Lung microvascular endothelial cell (primary cell): ENCODE measurements around the gene TTC23L. TPM values are rescaled to one million over a fixed set of nuclear protein-coding genes. Genes with fewer than 3 reads are reported as not detected.
A peak's percentile ranks its signal among the peaks of the same experiment; 100 is the strongest.
"Not testable (repeated sequence)": the region's sequence is repeated elsewhere in the genome, so short reads cannot be mapped to it uniquely, and the experiment has no call there.

Experiments
- DNase-seq, 2 donors: peaks; one replicate each; pipeline versions ENCODE4 v3.0.0 to v3.0.0-alpha.2; 2010; ENCODE audit warnings: low read depth in 2 of 2
- total RNA-seq: library from RNA; depleted of rRNA; stranded (reverse); fragments of >200 nt; gene quantifications from 2 replicates; pipeline ENCODE4 v1.2.1, GENCODE V29; 2014

TTC23L gene
- total RNA-seq, 1 donor from 2014 or later, result not detected

DNA sequence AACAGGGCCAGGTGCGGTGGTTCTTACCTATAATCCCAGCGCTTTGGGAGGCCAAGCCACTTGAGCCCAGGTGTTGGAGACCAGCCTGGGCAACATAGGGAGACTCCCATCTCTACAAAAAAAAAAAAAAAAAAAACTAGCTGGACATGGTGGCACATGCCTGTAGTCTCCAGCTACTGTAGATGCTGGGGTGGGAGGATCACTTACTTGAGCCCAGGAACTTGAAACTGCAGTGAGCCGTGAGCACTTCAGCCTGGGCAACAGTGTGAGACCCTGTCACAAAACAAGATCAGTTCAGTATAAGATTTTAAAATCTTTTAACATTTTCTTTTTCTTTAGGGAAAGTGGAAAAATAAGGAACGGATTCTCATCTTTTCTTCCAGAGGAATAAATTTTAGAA, 79.1 kb downstream of the TTC23L start:
- no peak for DNase-seq

DNA sequence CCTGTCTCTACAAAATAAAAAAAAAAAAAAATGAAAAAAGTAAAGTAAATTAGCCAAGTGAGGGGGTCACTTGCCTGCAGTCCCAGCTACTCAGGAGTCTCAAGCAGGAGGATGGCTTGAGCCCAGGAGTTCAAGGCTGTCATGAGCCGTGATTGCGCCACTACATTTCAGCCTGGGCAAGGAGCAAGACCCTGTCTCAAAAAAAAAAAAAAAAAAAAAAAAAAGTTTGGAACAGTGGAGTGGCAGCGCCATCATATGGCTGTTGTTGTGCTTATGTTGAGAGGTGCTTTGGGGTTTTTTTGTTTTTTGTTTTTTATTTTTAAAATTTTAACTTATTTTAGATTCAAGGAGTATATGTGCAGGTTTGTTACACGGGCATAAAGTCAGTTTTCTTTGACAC, 80.1 kb downstream of the TTC23L start:
- DNase-seq, result peak in 1 of 2 donors; percentile 6

DNA sequence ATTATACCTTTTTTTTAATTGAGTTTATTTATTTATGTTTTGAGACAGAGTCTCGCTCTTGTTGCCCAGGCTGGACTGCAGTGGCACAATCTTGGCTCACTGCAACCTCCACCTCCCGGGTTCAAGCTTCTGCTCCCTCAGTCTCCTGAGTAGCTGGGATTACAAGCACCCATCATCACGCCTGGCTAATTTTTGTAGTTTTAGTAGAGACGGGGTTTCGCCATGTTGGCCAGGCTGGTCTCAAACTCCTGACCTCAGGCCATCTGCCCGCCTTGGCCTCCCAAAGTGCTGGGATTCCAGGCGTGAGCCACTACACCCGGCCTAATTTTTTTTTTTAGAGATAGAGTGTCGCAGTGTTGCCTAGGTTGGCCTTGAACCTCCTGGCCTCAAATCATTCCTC, 84.3 kb downstream of the TTC23L start:
- not testable (repeated sequence) for DNase-seq

DNA sequence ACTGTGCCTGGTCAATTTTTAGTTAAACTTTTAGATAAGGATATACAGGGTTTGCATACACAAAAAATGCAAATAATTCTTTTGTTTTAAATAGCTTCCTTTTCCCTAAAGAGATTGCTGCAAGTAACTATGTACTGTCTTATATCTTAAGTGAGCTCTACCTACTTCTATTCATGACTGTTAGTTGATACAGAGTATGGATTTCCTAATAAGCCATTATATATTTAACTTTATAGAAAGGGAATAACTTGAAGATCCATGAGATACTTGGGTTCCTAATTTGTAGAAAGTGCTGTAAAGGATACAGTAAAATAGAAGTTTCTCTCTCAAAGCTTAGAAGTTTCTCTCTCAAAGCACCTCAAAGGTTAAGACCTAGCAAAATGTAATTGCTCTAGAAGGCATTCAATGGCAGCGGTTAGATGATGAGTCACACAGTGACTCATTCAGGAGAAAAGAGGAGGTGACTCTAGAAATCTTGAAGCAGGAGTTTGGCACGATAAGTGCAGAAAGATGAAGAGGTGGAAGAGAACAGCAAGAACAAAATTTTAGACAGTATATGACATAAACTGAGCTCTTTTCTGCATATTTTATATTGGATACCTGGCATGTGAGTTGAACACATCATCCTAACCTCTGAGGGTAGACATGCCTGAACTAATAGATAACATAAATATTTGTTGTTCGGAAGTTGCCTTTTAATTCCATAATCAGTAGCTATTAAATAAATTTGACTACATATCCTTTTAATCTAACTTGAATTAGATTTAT, 84.9 kb downstream of the TTC23L start:
- DNase-seq, result peak in 1 of 2 donors; percentile 86

DNA sequence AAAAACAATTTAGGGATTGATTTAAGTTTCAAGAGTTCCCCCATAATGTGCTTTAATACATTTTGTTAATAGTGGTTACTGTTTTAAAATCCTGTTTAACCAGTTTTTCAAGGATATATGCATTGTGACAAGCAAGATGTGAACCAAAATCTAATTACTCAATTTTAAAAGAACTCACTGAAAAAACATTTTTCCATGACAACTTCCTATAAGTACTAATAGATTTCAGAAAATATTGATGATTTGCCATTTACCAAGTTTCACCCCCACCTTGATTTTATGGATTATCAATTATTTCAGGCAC, 85.5 kb downstream of the TTC23L start:
- no peak for DNase-seq

DNA sequence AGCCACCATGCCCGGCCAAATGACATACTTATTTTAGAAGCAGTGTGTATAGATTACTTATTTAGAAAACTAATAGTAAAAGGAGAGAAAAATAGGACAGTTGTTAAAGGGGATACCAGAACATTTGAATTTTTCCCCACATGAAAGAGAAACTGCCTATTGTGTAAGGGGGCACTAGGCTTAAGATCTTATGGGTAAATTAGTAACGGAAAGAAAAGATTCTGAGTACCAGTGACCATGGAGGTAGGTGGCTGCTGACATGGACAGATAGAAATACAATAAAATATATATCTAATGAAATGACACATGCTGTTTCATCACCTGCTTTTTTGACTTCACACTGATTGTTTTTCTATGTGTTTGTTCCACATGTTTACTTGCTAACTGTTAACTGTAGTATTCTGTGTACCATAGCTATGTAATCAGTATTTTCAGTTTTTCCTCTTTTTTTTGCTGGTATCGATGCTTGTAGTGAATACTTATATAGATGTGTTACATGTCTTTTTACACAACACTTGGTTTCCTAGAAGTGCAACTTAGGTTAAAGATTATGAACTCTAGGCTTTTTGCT, 87.4 kb downstream of the TTC23L start:
- DNase-seq, result no peak

DNA sequence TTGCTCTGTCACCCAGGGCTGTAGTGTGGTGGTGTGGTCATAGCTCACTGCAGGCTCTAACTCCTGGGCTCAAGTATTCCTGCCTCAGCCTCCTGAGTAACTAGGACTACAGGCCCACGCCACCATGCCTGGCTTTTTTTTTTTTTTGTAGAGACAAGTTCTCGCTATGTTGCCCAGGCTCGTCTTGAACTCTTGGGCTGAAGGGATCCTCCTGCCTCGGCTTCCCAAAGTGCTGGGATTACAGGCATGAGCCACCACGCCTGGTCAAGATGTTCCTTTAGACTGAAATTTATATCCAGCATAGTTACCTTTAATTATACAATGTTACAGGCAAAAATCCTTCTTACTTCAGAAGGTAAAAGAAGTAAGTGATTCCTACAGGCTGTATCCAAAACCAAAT, 88.8 kb downstream of the TTC23L start:
- DNase-seq, result no peak

DNA sequence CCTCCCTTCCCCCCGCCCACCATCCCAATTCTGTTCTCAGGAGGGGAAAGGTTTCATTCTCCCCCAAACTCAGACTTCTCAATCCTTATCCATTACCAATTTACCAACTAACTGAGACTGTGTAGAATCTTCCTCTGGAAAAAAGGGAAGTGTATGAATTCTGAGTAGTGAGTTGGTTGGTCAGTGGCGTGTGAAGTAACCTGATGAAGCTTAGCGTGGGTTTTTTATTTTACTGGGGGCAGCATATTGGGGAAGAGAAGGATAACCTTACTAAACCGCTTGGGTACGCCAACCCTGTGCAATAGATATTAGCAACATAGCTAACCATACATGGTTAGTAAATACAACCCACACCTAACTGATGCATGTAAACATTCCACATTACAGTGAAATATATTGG, 89.3 kb downstream of the TTC23L start:
- no peak for DNase-seq

DNA sequence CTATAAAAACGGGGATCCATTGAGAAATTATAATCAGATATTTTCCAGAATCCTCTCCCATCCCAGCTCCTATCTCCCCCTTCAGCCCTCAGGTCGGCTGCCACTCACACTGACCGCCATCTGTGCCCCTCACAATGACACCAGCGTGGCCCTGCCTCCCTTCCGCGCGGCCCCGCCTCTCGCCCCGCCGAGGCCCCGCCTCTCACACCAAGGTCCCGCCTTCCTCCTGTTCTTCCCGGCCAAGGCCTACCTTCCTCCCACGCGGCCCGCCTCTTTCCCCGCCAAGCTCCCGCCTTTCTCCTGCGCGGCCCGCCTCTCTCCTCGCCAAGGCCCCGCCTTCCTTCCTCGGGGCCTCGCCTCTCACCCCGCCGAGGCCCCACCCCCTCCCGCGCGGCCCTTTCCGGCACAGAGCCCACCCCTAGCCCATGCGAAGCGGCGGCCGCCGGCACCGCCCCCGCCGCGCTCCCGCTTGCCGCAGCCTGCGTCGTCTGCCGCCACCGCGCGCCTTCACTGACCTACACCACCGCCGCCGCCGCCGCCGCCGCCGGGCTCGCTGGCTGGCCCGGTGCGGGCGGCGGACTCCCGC, 90.3 kb downstream of the TTC23L start, which contains the start of gene DNAJC21:
Gene DNAJC21 (plus strand): TSS at position 426 of the 586 bp plus-strand sequence. CDS start 261 bp downstream, outside the sequence.
- DNase-seq, result peak; percentile 98

DNA sequence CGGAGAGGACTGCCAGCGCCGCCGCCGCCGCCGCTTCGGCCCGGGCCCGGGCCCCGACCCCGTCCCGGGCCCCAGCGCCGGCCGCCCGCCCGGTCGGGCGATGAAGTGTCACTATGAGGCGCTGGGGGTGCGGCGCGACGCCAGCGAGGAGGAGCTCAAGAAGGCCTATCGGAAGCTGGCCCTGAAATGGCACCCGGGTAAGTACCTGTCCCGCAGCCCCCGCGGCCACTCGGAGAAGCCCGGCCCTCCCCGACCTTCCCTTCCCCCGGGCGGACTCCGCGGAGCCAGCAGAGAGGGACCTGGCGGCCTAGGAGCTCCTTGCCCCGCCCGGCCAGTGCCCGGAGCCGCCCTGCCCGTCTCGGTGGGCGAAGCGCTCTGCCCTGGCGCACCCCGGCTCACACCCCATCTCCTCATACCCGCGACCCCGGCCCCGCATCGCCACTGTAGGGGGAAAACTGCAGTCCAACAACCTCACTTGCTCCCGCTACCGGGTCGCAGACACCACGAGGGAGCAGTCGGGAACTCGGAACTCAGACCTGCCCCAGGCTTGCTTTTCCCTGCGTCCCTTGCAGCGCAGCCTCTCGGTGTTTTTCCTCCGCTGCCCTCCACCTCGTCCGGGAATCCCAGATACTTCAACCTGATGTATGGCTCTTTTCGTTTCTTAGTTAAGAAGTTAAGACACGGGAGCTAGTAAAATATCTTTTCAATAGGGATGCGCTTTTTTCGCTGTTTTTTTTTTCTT, 90.9 kb downstream of the TTC23L start:
- peak; percentile 56 to 82 for DNase-seq

DNA sequence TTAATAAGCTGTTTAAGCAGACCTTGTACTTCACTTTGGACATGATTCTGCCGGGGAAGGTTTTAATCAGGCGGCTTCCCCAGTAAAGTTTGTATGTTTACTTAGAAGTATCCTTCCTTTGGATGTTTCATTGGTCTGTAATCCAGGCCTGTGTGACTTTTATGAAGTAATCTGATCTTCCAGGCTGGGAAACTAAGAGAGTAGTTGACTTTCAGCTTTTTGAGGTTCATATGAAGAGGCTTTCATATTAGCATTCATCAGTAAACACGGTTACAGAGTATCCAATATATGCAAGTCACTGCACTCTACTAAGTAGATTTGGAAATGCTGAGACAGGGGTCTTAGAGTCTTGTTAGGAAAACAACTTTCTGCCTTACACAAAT, 91.5 kb downstream of the TTC23L start:
- peak; percentile 25 to 62 for DNase-seq

DNA sequence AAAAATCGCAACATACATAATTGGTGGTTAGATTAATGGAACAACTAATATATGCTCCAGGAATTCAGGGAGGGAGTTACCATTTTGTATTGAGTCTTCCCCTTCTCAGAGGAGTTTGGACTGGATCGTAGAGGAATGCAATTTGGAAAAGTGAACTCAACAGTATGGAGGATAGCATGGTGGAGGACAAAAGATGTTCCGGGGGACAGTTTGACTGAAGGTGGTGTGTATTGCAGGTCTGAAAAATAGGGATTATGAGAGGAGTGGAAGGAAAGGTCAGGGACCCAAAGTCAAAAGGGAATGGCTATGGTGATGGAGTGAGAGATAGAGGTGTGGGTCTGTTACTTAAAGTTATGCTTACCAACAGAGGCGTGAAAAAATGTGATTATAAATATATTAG, 91.9 kb downstream of the TTC23L start:
- DNase-seq, result no peak

DNA sequence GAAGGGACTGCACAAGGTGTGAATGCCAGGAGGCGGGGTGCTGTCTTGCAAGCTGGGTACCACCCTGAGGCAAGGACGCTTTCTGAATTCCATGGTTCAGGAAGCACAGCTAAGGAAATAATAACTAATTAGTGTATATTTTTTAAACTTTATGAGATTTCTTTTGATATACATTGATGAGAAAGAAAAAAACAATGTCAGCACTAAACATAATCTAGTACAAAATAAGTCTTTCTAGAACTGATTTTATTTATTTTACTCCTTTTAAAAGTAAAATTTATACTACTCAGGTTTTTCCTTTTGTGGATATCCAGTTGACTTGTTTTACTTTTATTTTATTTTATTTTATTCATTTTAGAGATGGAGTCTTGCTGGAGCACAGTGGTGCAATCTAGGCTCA, 94.0 kb downstream of the TTC23L start:
- DNase-seq, result no peak

DNA sequence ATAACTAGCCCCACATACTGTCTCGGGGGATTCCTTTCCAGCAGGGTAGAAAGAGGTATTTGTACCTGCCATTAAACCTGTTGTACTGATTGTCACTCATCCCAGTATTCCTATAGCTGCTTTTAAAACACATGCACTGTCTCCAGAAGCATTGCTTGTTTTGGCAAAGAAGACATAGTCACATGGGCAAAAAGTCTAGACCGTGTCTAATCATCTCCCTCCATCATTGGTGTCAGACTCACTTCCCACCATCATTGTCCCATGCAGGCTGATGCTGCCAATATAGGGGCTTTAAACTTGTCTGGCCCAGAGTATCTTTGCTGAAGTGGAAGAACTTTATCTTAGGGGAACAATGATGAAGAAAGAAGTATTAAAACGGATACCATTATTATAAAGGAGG, 103.0 kb downstream of the TTC23L start:
- peak in 1 of 2 donors; percentile 58 for DNase-seq

DNA sequence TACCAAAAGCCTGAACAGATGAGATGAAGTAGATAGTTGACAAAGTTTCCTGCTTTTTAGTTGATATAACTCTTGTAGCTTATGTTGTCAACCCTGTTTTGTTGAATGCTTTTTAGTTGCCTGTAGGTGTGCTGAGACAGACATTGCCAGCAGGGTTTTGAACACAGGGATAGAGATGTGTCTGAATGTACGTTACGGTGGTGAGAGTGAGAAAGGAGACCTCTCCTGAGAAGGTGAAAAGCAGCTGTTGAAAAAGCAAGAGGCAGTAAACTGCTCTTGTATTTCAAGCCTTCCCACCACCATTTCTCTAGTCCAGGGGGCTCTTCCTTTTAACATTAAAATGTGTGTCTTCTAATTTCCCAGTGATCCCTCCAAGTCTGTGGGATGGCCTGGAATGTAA, 105.1 kb downstream of the TTC23L start:
- no peak for DNase-seq

DNA sequence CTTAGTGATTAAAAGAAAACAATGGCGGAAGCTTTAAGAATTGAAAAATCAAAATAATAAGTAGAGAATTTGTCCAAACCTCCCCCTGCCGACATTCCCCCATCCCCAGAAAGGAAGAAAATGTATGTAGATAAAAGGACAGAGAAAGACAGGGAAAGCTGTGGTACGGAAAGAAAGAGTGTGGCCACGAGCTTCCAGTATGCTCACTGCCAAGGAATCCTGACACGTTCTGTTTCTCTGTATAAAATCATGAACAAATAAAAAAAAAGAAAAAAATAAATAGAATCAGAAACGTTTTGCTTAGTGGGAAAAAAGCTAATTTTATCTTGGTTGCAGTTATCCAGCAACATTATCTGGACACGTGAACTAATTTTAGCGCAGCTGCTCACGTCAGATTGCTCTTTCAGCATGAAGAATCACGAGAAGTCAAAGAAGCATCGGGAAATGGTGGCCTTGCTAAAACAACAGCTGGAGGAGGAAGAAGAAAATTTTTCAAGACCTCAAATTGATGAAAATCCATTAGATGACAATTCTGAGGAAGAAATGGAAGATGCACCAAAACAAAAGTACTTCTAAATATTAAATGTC, 105.6 kb downstream of the TTC23L start:
- no peak for DNase-seq

Other genes with a start within 250 kb of the TTC23L start
- 116 and 187 TPM in 2 replicates for gene RAI14, start 182.8 kb upstream of the TTC23L start, total RNA-seq
- gene RAD1, start 76.3 kb downstream of the TTC23L start, total RNA-seq, result 23.1 and 27.6 TPM in 2 replicates
- 17.0 and 21.8 TPM in 2 replicates for gene BRIX1, start 76.5 kb downstream of the TTC23L start, total RNA-seq
- gene DNAJC21, start 90.4 kb downstream of the TTC23L start, total RNA-seq, result 15.9 and 22.8 TPM in 2 replicates
- gene AGXT2, start 208.8 kb downstream of the TTC23L start, total RNA-seq, result not detected in 2 replicates